Measurements from ENCODE around the gene EXOC4. TPM values are rescaled to one million over a fixed set of nuclear protein-coding genes. Genes with fewer than 3 reads are reported as not detected.

Gene EXOC4
- total RNA-seq, 2 donors from 2014 or later = 48.9 to 102 TPM

DNA sequence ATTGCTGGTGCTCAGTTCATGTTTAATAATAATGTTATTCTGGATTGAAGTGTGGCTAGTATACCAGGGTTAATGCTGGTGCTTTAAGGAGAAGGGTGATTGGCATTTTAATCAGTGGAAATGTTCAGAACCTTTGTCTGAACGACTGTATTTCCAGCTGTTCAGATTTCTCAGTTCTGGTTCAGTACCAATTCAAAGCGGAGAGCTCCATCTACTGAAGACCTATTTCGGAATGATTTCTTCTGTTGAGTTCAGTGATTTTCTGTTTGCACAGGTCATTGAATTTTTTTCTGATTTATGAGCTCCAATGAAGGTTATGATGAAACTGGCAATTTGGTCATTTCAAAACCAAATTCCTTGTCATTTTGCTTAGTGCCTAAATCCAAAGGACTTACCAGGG lies 160.1 kb downstream of the EXOC4 start:
- Histone ChIP-seq H3K36me3 (no peaks in the 10 kb centered on the region), H3K4me3 (no peak overlapping the region), H3K27me3 (replicated peaks; ENCODE audit: insufficient read depth) (no peaks in the 10 kb centered on the region), H3K27ac (no peak overlapping the region), H3K4me1 (replicated peaks) (no peaks in the 10 kb centered on the region), H3K9me3 (no peaks in the 10 kb centered on the region)
- intact Hi-C loops (cut with DNase I) = no loop called here
- 59% methylated on average over 3 of the region's 3 CpGs for WGBS
- no peak for TF ChIP-seq CTCF (IDR thresholded peaks at IDR 0.05)
- no peak for TF ChIP-seq POLR2AphosphoS5 (IDR thresholded peaks at IDR 0.05)
- TF ChIP-seq POLR2A (IDR thresholded peaks at IDR 0.05) = no peak
- no peak for DNase-seq (ENCODE audit: low spot score)

- intact Hi-C loops (cut with DNase I) = no loop called here
- no peak for TF ChIP-seq POLR2A (IDR thresholded peaks at IDR 0.05)
- TF ChIP-seq POLR2AphosphoS5 (IDR thresholded peaks at IDR 0.05) = no peak
- TF ChIP-seq CTCF (IDR thresholded peaks at IDR 0.05) = no peak
- Histone ChIP-seq H3K36me3 (no peaks in the 10 kb centered on the region), H3K4me1 (replicated peaks) (no peaks in the 10 kb centered on the region), H3K9me3 (no peaks in the 10 kb centered on the region), H3K27ac (no peak overlapping the region), H3K4me3 (no peak overlapping the region), H3K27me3 (replicated peaks; ENCODE audit: insufficient read depth) (no peaks in the 10 kb centered on the region)
- 87% methylated on average over 1 of the region's 1 CpG for WGBS
- no peak for DNase-seq (ENCODE audit: low spot score)
Observed at GRCh38 chr7:133419041-133419440, 166.2 kb downstream of the EXOC4 start.

- 96% methylated on average over 23 of the region's 23 CpGs for WGBS
Observed at GRCh38 chr7:133423618-133424017, 170.7 kb downstream of the EXOC4 start.

DNA sequence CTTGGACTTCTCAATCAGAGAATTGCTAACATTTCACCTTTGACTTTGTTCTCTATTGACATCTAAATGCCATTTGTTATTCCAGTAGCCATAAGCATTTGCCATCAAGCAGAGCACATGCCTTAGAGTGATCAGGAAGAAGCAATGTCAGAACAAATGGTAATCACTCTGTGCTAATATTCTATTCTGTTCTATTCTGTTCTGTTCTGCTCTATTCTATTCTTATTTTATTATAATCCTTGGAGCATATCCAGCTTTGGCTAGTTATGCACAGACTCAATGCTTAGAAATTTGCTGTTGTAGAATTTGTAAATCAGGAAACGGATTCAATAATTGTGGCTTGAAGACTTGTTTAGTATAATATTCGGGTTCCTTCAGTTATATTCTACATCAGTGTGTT lies 175.4 kb downstream of the EXOC4 start:
- intact Hi-C loops (cut with DNase I) = loop anchor here (2.0 kb wide), 1 partner anchor 38 kb away; no protein-coding TSS in a partner anchor
- H3K9me3 ChIP-seq = no peaks in the 10 kb centered on the region
- TF ChIP-seq POLR2A (IDR thresholded peaks at IDR 0.05) = no peak
- no peak for TF ChIP-seq CTCF (IDR thresholded peaks at IDR 0.05)
- TF ChIP-seq POLR2AphosphoS5 (IDR thresholded peaks at IDR 0.05) = no peak

More at GRCh38 chr7:133423618-133424017, 170.7 kb downstream of the EXOC4 start:
- Histone ChIP-seq H3K4me3 (no peak overlapping the region), H3K4me1 (replicated peaks) (no peaks in the 10 kb centered on the region), H3K27ac (no peak overlapping the region), H3K36me3 (no peaks in the 10 kb centered on the region), H3K27me3 (replicated peaks; ENCODE audit: insufficient read depth) (no peaks in the 10 kb centered on the region), H3K9me3 (no peaks in the 10 kb centered on the region)
- no peak for DNase-seq (ENCODE audit: low spot score)
- TF ChIP-seq POLR2A (IDR thresholded peaks at IDR 0.05) (no peak), POLR2AphosphoS5 (IDR thresholded peaks at IDR 0.05) (no peak), CTCF (IDR thresholded peaks at IDR 0.05) (no peak)
- intact Hi-C loops (cut with DNase I) = no loop called here

GRCh38 chr7:133428876-133429275 lies 176.0 kb downstream of the EXOC4 start:
- H3K4me3 ChIP-seq = no peak overlapping the region
- no peak for TF ChIP-seq CTCF (IDR thresholded peaks at IDR 0.05)
- TF ChIP-seq POLR2A (IDR thresholded peaks at IDR 0.05) = no peak
- TF ChIP-seq POLR2AphosphoS5 (IDR thresholded peaks at IDR 0.05) = no peak
- DNase-seq (ENCODE audit: low spot score) = no peak
- H3K36me3 ChIP-seq = no peaks in the 10 kb centered on the region
- no peaks in the 10 kb centered on the region for H3K9me3 ChIP-seq
- no peak overlapping the region for H3K27ac ChIP-seq
- no peaks in the 10 kb centered on the region for H3K27me3 ChIP-seq (replicated peaks; ENCODE audit: insufficient read depth)
- no peaks in the 10 kb centered on the region for H3K4me1 ChIP-seq (replicated peaks)
- intact Hi-C loops (cut with DNase I) = loop anchor here (2.0 kb wide), 1 partner anchor 38 kb away; no protein-coding TSS in a partner anchor
- 94% methylated on average over 3 of the region's 3 CpGs for WGBS

More for the DNA sequence above, 175.4 kb downstream of the EXOC4 start:
- H3K27me3 ChIP-seq (replicated peaks; ENCODE audit: insufficient read depth) = no peaks in the 10 kb centered on the region
- no peak overlapping the region for H3K4me3 ChIP-seq
- no peaks in the 10 kb centered on the region for H3K4me1 ChIP-seq (replicated peaks)
- DNase-seq (ENCODE audit: low spot score) = no peak
- no peak overlapping the region for H3K27ac ChIP-seq
- WGBS = 92% methylated on average over 2 of the region's 2 CpGs
- H3K36me3 ChIP-seq = no peaks in the 10 kb centered on the region
